Suprapubic skin (tissue), 4 donors: ENCODE measurements around the gene AP2B1.

Source experiments
- CTCF ChIP-seq, 2 donors: fragments of 200-600 bp in 1 of 2; fragments of 450-650 bp in 1 of 2; sonication (generic) in 1 of 2; IDR thresholded peaks; one replicate each; pipeline ENCODE4 v1.5.1; 2016 to 2019; ENCODE audit warnings: antibody characterized with exemption in 2 of 2, mild to moderate bottlenecking in 1 of 2, moderate library complexity in 1 of 2
- POLR2A ChIP-seq, 2 donors: fragments of 450-650 bp; IDR thresholded peaks; one replicate each; pipeline ENCODE4 v1.6.1; 2017; ENCODE audit warnings: antibody characterized with exemption in 2 of 2, mild to moderate bottlenecking in 2 of 2, moderate library complexity in 2 of 2
- POLR2AphosphoS5 ChIP-seq, 3 donors: sonication (generic); formaldehyde crosslinking; IDR thresholded peaks; one replicate each; pipeline ENCODE4 v1.6.1; 2017; ENCODE audit warnings: antibody characterized with exemption in 3 of 3

GRCh38 chr17:35607239-35607847 is 20.2 kb downstream of the AP2B1 start:
- TF ChIP-seq CTCF (IDR thresholded peaks at IDR 0.05): no peak
- TF ChIP-seq POLR2AphosphoS5 (IDR thresholded peaks at IDR 0.05): no peak
- no peak for TF ChIP-seq POLR2A (IDR thresholded peaks at IDR 0.05)
